CD4-positive, alpha-beta T cell treated with Interleukin-10 for 1 hour (primary cell): Measurements from ENCODE around the gene MYOM1.

Experiments used
- DNase-seq: peaks from one replicate; pipeline ENCODE4 v3.0.0-alpha.2; 2020

MYOM1 gene

DNA sequence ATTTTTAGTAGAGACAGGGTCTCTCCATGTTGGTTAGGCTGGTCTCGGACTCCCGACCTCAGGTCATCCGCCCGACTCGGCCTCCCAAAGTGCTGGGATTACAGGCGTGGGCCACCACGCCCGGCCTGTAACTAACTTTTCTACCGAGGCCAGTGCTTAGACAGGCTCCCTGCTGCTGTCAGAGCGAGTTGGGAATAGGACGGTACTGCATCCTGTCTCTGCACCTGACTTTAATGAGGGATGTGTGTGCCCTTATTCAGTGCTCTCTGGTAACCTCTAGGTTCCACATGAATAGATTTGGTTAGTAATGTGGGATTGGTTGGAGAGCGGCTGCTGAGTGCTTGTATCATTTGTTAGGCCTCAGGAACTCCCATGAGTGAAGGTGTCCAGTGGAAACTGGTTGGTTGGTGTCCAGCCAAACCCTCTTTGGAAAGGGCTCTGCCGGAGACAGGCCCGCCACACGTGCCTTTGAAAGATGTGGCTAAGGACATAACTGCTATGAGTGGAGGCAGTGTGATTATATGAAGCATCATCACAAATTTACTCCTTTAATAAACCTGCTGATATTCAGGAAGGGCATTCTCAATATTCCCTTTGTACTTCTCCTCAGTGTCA is 36.6 kb downstream of the MYOM1 start:
- DNase-seq: no peak

DNA sequence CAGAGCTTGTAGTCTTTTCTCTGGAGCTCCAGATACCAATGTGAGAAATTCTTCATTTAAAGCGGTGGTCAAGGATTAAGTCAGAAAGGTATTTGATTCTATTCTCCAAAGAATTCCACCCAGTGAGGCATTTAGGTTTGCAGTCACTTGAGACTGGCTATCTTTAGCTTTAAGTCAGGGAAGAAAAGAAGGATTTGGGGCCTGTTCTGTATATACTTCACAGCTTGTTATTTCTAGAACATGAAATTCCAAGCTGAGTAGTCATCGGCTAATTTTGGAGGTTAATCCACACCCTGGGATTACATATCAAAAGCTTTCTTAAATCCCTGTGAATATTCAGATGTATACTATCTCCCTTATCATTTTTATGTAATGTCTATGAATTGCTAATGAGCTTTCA is 39.4 kb downstream of the MYOM1 start:
- DNase-seq: no peak

- no peak for DNase-seq
These were observed 40.2 kb downstream of the MYOM1 start for GRCh38 chr18:3179430-3180089.

DNA sequence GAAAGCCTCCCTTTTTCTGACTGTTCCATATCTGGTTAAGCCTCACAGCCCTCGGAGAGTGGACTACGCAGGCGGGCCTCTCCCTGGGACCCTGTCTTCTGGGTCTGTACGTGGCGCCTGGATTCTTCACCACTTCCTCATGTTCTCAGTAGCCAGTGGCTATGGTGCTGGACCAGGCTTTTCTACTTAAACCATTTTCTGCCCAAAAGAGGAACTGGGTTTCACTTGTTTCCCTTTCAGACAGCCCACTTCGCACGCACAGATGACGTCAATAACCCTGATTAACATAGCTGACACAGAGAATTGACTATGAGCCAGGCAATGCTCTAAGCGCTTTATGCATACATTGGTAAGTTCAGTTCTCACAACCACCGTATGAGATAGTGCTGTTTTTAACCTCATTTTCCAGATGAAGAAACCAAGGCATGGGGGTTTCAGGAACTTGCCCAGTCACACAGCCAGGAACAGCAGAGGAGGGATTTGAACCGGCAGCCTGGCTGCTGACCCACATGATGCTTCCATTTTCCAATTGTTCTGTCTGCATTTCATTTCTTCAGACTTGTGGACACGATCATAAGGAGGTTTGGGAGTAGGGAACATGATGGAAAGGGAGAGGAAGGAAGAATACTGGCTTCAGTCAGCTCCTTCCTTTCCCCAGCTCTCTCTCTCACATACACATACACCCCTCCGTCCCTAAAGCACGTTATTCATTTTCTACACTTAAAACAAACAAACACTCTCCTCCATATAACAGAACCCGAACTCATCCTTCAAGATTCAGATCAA is 41.7 kb downstream of the MYOM1 start:
- DNase-seq: peak; percentile 36

- no peak for DNase-seq
These were observed 44.5 kb downstream of the MYOM1 start for GRCh38 chr18:3175195-3175758.

GRCh38 chr18:3172097-3172496 is 47.7 kb downstream of the MYOM1 start:
- no peak for DNase-seq

- DNase-seq: no peak
These were observed 48.1 kb downstream of the MYOM1 start for GRCh38 chr18:3171631-3172030.

GRCh38 chr18:3170441-3171161 is 49.2 kb downstream of the MYOM1 start:
- no peak for DNase-seq

GRCh38 chr18:3164381-3164780 is 55.4 kb downstream of the MYOM1 start:
- no peak for DNase-seq

GRCh38 chr18:3163968-3164367 is 55.8 kb downstream of the MYOM1 start:
- DNase-seq: no peak

GRCh38 chr18:3162181-3162580 is 57.6 kb downstream of the MYOM1 start:
- DNase-seq: no peak

GRCh38 chr18:3159830-3160229 is 59.9 kb downstream of the MYOM1 start:
- DNase-seq: no peak

DNA sequence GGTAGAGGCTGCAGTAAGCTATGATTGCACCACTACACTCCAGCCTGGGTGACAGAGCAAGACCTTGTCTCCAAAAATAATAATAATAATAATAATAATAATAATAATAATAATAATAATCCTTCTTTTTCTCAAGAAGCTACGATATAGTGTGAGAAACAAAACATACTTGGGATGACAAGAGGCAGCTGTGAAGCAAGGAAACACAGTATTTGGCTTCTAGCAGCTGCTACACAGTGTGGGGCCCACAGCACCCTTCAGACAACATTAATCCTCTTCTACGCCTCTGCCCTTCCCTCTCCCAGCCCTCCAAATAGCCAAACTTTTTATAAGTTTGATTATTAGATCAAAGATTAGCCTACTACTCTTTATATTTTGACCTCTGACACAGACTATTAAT is 62.2 kb downstream of the MYOM1 start:
- no peak for DNase-seq

- DNase-seq: no peak
These were observed 62.7 kb downstream of the MYOM1 start for GRCh38 chr18:3157086-3157485.

- DNase-seq: no peak
These were observed 63.5 kb downstream of the MYOM1 start for GRCh38 chr18:3156325-3156640.

- no peak for DNase-seq
These were observed 65.6 kb downstream of the MYOM1 start for GRCh38 chr18:3154214-3154613.

GRCh38 chr18:3153107-3153704 is 66.6 kb downstream of the MYOM1 start:
- DNase-seq: no peak

DNA sequence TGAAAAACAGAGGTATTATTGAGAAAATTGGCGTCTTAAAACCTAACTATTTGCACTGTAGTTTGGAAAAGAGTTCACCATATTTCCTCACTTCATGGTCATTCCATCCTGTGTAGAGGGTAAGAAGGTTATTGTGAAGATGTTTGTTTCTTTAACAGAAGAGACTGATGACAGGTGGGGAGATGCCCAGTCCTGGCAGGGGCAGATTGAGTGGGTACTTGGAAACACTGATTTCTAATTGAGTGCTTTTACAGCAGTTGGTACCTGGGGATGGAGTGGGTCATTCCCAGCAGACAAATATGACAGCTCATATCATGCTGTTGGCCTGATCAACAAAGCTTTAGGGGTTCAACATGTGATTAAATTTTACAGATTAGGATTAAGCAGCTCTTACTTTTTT is 67.5 kb downstream of the MYOM1 start:
- DNase-seq: no peak

DNA sequence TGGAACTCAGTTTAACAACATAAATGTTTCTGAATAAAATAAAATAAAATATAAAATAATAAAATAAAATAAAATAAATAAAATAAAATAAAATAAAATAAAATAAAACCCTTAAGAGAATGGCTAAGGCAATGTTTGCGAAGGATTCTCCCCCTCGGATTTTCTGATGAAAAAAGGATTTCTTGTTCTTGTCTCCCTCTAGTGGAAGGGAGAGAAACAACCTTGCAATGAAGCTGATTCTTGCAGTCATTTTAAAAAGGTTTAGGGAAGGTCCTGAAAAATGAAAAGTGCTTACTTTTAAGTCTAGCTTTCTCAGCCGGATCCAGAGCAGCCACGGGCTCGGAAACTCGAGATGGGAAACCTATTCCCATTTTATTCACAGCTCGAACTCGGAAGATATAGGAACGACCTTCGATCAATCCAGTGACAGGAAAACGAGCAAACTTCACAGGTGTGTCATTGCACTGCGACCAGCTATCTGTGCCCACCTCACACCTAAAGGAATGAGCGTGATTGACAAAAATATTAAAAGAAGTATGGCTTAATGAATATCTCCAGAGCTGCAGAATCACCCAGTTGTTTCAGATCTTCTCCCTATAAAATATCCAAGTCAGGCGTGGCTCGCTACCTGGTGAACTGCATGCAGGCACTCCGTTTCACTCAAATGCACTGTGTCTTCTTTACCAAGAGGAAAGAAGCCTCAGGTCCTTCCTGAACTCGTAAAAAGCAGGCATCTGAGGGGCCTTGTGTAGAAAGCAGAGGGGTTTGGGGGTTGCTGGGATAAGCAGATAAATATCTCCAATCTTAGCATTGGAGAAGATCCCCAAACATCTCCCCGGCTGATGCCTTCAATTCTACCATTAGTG is 68.1 kb downstream of the MYOM1 start:
- DNase-seq: peak; percentile 56

- DNase-seq: no peak
These were observed 69.1 kb downstream of the MYOM1 start for GRCh38 chr18:3150688-3151087.

DNA sequence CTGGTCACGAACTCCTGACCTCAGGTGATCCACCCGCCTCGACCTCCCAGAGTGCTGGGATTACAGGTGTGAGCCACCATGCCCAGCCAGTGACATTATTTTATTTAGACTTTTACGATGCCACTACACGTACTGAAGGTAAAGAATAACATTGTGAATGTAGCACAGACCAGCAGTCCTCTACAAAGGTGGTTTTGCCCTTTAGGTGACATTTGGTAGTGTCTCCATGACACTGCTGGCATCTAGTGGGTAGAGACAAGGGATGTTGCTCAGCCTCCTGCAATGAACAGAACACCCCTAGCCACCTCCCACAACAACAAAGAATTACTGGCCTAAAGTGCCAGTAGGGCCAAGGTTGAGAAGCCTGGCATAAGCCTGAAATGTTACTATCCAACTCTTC is 69.5 kb downstream of the MYOM1 start:
- no peak for DNase-seq
